Chondrocyte (in vitro differentiated cells): ENCODE data around the gene KLHL30. TPM values are rescaled to one million over a fixed set of nuclear protein-coding genes. Genes with fewer than 3 reads are reported as not detected.
A peak's percentile ranks its signal among the peaks of the same experiment; 100 is the strongest.

Source experiments
- DNase-seq: peaks from one replicate; pipeline ENCODE4 v3.0.0; 2021; ENCODE audit warnings: mixed read lengths, low spot score
- H3K27ac Mint-ChIP-seq: one replicate; pipeline ENCODE4 v1.8.0; 2021; ENCODE audit warnings: mild to moderate bottlenecking, moderate library complexity, mixed read lengths; ENCODE audit not compliant: unreplicated experiment
- H3K27me3 Mint-ChIP-seq: 2 replicates; pipeline ENCODE4 v1.8.0; 2021; ENCODE audit warnings: low read depth, mixed read lengths
- H3K36me3 Mint-ChIP-seq: 2 replicates; pipeline ENCODE4 v1.8.0; 2021; ENCODE audit warnings: low read depth, mixed read lengths
- H3K4me1 Mint-ChIP-seq: 2 replicates; pipeline ENCODE4 v1.8.0; 2021; ENCODE audit warnings: low read depth, mild to moderate bottlenecking, mixed read lengths
- H3K4me3 Mint-ChIP-seq: one replicate; pipeline ENCODE4 v1.8.0; 2021; ENCODE audit warnings: mild to moderate bottlenecking, moderate library complexity, mixed read lengths; ENCODE audit not compliant: unreplicated experiment
- H3K9me3 Mint-ChIP-seq: 2 replicates; pipeline ENCODE4 v1.8.0; 2021; ENCODE audit warnings: low read depth, mixed read lengths
- CTCF ChIP-seq: fragments of 200-600 bp; sonication (generic); IDR thresholded peaks from 2 replicates; pipeline ENCODE4 v1.5.0; 2021; ENCODE audit warnings: antibody characterized with exemption, mild to moderate bottlenecking, moderate library complexity
- total RNA-seq: library from RNA; stranded (reverse); gene quantifications from 3 replicates; pipeline ENCODE4 v1.2.1, GENCODE V29; 2021

The KLHL30 gene
- total RNA-seq, 1 donor from 2014 or later: 25.6 TPM

- no peak for DNase-seq
- Mint-ChIP-seq H3K4me3 (peak overlapping the region; percentile 74), H3K27me3 (no peaks in the 10 kb centered on the region), H3K27ac (no peak overlapping the region), H3K36me3 (peaks cover 9% of the 10 kb centered on the region), H3K9me3 (no peaks in the 10 kb centered on the region), H3K4me1 (peaks cover 46% of the 10 kb centered on the region)
- TF ChIP-seq CTCF: peak; percentile 77
Observed at GRCh38 chr2:238139196-238140039, 950 bp downstream of the KLHL30 start.

GRCh38 chr2:238140040-238140439 lies 1.6 kb downstream of the KLHL30 start:
- no peak for TF ChIP-seq CTCF
- no peak for DNase-seq
- H3K36me3 Mint-ChIP-seq: peaks cover 9% of the 10 kb centered on the region
- H3K4me3 Mint-ChIP-seq: peak overlapping the region; percentile 54
- H3K4me1 Mint-ChIP-seq: peaks cover 46% of the 10 kb centered on the region
- no peaks in the 10 kb centered on the region for H3K27me3 Mint-ChIP-seq
- H3K27ac Mint-ChIP-seq: no peak overlapping the region
- H3K9me3 Mint-ChIP-seq: no peaks in the 10 kb centered on the region

GRCh38 chr2:238140721-238141540 lies 2.5 kb downstream of the KLHL30 start:
- no peak for TF ChIP-seq CTCF
- Mint-ChIP-seq H3K27me3 (no peaks in the 10 kb centered on the region), H3K36me3 (peaks cover 9% of the 10 kb centered on the region), H3K4me1 (peaks cover 46% of the 10 kb centered on the region), H3K9me3 (no peaks in the 10 kb centered on the region), H3K4me3 (peak overlapping the region; percentile 68), H3K27ac (no peak overlapping the region)
- DNase-seq: no peak

GRCh38 chr2:238141541-238142318 lies 3.3 kb downstream of the KLHL30 start:
- no peak for TF ChIP-seq CTCF
- H3K36me3 Mint-ChIP-seq: peaks cover 9% of the 10 kb centered on the region
- H3K4me1 Mint-ChIP-seq: peaks cover 46% of the 10 kb centered on the region
- H3K27me3 Mint-ChIP-seq: no peaks in the 10 kb centered on the region
- DNase-seq: no peak
- peak overlapping the region; percentile 70 for H3K27ac Mint-ChIP-seq
- H3K9me3 Mint-ChIP-seq: no peaks in the 10 kb centered on the region
- H3K4me3 Mint-ChIP-seq: peak overlapping the region; percentile 68
